GM23338 (cell line): Measurements from ENCODE around the gene LCN10.

Source experiments
- CREB1 ChIP-seq: fragments of 250-450 bp; sonication (Bioruptor Pico); IDR thresholded peaks from 2 replicates; pipeline ENCODE4 v1.5.0; 2020; ENCODE audit warnings: low read depth, mild to moderate bottlenecking, moderate library complexity
- ETS1 ChIP-seq: IDR thresholded peaks from 2 replicates; pipeline ENCODE4 v1.6.1; 2016; ENCODE audit warnings: antibody characterized with exemption
- EZH2 ChIP-seq: fragments of 200-600 bp; sonication (generic); IDR thresholded peaks from one replicate; pipeline ENCODE4 v1.8.0; 2017; ENCODE audit warnings: antibody characterized with exemption, mild to moderate bottlenecking, low read depth; ENCODE audit not compliant: unreplicated experiment
- EZH2phosphoT487 ChIP-seq: fragments of 200-600 bp; sonication (generic); IDR thresholded peaks from one replicate; pipeline ENCODE4 v1.8.1; 2018; ENCODE audit warnings: antibody characterized with exemption; ENCODE audit not compliant: unreplicated experiment
- JUNB ChIP-seq: IDR thresholded peaks from one replicate; pipeline ENCODE4 v1.6.1; 2016; ENCODE audit warnings: antibody characterized with exemption; ENCODE audit not compliant: unreplicated experiment
- NANOG ChIP-seq: IDR thresholded peaks from 2 replicates; pipeline ENCODE4 v1.6.1; 2016; ENCODE audit warnings: antibody characterized with exemption, borderline replicate concordance
- POLR2AphosphoS5 ChIP-seq: IDR thresholded peaks from 2 replicates; pipeline ENCODE4 v1.6.1; 2016; ENCODE audit warnings: antibody characterized with exemption, low read depth
- STAT1 ChIP-seq: IDR thresholded peaks from one replicate; pipeline ENCODE4 v1.6.1; 2016; ENCODE audit warnings: antibody characterized with exemption; ENCODE audit not compliant: unreplicated experiment
- ZNF114 ChIP-seq: fragments of 250-450 bp; sonication (Bioruptor Pico); IDR thresholded peaks from 2 replicates; pipeline ENCODE4 v1.5.0; 2020; ENCODE audit warnings: mild to moderate bottlenecking, moderate library complexity
- ZNF331 ChIP-seq: fragments of 250-450 bp; sonication (Bioruptor Pico); IDR thresholded peaks from 2 replicates; pipeline ENCODE4 v1.5.0; 2020; ENCODE audit warnings: low read depth, mild to moderate bottlenecking, moderate library complexity
- TF ChIP-seq, protein P1 (sequence below), 2 experiments: fragments of 200-600 bp in 1 of 2; sonication (generic) in 1 of 2; conservative IDR thresholded peaks; 2 replicates each; pipeline versions ENCODE4 v1.5.1 to v1.6.1; 2016 to 2017; ENCODE audit warnings: antibody characterized with exemption in 2 of 2, low read depth in 2 of 2, mild to moderate bottlenecking in 2 of 2, moderate library complexity in 1 of 2
- TF ChIP-seq, protein P2 (sequence below): IDR thresholded peaks from one replicate; pipeline ENCODE4 v1.6.1; 2018; ENCODE audit warnings: antibody characterized with exemption; ENCODE audit not compliant: unreplicated experiment
- TF ChIP-seq, protein P3 (sequence below): fragments of 250-450 bp; sonication (Bioruptor Pico); IDR thresholded peaks from 2 replicates; pipeline ENCODE4 v1.5.0; 2020; ENCODE audit warnings: mild to moderate bottlenecking, moderate library complexity

DNA sequence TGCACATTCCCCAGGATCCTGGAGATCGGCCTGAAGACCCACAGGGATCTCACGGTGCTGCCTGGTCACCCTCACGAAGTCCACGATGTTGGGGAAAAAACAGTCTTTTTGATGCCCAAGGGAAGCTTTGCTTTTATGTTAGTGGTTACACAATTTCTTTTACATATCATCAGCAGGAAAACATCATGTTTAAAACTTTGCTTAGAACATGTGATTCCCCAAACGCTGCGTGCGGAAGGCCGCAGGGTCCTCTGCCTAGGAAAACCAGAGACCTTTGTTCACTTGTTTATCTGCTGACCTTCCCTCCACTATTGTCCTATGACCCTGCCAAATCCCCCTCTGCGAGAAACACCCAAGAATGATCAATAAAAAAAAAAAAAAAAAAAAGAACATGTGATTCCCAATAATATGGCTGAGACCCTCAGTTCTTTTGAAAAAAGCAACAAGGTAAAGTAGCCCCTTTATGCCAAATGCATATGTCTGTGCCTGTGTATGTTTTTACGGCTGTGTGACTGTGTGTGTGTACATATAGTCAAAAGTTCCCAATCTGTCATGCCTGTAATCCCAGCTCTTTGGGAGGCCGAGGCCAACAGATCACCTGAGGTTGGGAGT is 44.0 kb downstream of the LCN10 start:
- TF ChIP-seq, protein P1, sequence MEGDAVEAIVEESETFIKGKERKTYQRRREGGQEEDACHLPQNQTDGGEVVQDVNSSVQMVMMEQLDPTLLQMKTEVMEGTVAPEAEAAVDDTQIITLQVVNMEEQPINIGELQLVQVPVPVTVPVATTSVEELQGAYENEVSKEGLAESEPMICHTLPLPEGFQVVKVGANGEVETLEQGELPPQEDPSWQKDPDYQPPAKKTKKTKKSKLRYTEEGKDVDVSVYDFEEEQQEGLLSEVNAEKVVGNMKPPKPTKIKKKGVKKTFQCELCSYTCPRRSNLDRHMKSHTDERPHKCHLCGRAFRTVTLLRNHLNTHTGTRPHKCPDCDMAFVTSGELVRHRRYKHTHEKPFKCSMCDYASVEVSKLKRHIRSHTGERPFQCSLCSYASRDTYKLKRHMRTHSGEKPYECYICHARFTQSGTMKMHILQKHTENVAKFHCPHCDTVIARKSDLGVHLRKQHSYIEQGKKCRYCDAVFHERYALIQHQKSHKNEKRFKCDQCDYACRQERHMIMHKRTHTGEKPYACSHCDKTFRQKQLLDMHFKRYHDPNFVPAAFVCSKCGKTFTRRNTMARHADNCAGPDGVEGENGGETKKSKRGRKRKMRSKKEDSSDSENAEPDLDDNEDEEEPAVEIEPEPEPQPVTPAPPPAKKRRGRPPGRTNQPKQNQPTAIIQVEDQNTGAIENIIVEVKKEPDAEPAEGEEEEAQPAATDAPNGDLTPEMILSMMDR (conservative IDR thresholded peaks at IDR 0.05; ENCODE audit: low read depth in 2 of 2), result no peak
- TF ChIP-seq EZH2, result no peak
- no peak for TF ChIP-seq POLR2AphosphoS5
- TF ChIP-seq ETS1, result no peak
- TF ChIP-seq, protein P2, sequence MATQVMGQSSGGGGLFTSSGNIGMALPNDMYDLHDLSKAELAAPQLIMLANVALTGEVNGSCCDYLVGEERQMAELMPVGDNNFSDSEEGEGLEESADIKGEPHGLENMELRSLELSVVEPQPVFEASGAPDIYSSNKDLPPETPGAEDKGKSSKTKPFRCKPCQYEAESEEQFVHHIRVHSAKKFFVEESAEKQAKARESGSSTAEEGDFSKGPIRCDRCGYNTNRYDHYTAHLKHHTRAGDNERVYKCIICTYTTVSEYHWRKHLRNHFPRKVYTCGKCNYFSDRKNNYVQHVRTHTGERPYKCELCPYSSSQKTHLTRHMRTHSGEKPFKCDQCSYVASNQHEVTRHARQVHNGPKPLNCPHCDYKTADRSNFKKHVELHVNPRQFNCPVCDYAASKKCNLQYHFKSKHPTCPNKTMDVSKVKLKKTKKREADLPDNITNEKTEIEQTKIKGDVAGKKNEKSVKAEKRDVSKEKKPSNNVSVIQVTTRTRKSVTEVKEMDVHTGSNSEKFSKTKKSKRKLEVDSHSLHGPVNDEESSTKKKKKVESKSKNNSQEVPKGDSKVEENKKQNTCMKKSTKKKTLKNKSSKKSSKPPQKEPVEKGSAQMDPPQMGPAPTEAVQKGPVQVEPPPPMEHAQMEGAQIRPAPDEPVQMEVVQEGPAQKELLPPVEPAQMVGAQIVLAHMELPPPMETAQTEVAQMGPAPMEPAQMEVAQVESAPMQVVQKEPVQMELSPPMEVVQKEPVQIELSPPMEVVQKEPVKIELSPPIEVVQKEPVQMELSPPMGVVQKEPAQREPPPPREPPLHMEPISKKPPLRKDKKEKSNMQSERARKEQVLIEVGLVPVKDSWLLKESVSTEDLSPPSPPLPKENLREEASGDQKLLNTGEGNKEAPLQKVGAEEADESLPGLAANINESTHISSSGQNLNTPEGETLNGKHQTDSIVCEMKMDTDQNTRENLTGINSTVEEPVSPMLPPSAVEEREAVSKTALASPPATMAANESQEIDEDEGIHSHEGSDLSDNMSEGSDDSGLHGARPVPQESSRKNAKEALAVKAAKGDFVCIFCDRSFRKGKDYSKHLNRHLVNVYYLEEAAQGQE, result no peak
- no peak for TF ChIP-seq CREB1 (CRISPR knock-in tag)
- TF ChIP-seq EZH2phosphoT487, result no peak
- no peak for TF ChIP-seq STAT1
- TF ChIP-seq ZNF114, result no peak
- no peak for TF ChIP-seq NANOG
- TF ChIP-seq, protein P3, sequence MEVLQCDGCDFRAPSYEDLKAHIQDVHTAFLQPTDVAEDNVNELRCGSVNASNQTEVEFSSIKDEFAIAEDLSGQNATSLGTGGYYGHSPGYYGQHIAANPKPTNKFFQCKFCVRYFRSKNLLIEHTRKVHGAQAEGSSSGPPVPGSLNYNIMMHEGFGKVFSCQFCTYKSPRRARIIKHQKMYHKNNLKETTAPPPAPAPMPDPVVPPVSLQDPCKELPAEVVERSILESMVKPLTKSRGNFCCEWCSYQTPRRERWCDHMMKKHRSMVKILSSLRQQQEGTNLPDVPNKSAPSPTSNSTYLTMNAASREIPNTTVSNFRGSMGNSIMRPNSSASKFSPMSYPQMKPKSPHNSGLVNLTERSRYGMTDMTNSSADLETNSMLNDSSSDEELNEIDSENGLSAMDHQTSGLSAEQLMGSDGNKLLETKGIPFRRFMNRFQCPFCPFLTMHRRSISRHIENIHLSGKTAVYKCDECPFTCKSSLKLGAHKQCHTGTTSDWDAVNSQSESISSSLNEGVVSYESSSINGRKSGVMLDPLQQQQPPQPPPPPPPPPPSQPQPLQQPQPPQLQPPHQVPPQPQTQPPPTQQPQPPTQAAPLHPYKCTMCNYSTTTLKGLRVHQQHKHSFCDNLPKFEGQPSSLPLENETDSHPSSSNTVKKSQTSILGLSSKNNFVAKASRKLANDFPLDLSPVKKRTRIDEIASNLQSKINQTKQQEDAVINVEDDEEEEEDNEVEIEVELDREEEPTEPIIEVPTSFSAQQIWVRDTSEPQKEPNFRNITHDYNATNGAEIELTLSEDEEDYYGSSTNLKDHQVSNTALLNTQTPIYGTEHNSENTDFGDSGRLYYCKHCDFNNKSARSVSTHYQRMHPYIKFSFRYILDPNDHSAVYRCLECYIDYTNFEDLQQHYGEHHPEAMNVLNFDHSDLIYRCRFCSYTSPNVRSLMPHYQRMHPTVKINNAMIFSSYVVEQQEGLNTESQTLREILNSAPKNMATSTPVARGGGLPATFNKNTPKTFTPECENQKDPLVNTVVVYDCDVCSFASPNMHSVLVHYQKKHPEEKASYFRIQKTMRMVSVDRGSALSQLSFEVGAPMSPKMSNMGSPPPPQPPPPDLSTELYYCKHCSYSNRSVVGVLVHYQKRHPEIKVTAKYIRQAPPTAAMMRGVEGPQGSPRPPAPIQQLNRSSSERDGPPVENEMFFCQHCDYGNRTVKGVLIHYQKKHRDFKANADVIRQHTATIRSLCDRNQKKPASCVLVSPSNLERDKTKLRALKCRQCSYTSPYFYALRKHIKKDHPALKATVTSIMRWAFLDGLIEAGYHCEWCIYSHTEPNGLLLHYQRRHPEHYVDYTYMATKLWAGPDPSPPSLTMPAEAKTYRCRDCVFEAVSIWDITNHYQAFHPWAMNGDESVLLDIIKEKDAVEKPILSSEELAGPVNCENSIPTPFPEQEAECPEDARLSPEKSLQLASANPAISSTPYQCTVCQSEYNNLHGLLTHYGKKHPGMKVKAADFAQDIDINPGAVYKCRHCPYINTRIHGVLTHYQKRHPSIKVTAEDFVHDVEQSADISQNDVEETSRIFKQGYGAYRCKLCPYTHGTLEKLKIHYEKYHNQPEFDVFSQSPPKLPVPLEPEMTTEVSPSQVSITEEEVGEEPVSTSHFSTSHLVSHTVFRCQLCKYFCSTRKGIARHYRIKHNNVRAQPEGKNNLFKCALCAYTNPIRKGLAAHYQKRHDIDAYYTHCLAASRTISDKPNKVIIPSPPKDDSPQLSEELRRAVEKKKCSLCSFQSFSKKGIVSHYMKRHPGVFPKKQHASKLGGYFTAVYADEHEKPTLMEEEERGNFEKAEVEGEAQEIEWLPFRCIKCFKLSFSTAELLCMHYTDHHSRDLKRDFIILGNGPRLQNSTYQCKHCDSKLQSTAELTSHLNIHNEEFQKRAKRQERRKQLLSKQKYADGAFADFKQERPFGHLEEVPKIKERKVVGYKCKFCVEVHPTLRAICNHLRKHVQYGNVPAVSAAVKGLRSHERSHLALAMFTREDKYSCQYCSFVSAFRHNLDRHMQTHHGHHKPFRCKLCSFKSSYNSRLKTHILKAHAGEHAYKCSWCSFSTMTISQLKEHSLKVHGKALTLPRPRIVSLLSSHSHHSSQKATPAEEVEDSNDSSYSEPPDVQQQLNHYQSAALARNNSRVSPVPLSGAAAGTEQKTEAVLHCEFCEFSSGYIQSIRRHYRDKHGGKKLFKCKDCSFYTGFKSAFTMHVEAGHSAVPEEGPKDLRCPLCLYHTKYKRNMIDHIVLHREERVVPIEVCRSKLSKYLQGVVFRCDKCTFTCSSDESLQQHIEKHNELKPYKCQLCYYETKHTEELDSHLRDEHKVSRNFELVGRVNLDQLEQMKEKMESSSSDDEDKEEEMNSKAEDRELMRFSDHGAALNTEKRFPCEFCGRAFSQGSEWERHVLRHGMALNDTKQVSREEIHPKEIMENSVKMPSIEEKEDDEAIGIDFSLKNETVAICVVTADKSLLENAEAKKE (CRISPR knock-in tag), result no peak
- no peak for TF ChIP-seq ZNF331
- no peak for TF ChIP-seq JUNB
